HCT116 (cell line): ENCODE measurements around the gene PRM1. TPM values are rescaled to one million over a fixed set of nuclear protein-coding genes. Genes with fewer than 3 reads are reported as not detected.

Source experiments
- ATAC-seq: fragments of 200-7000 bp; cut with Tn5 transposase; 2 replicates; pipeline ENCODE4 v1.9.1; 2020; ENCODE audit warnings: mild to moderate bottlenecking, moderate library complexity
- BruUV-seq: library from RNA; stranded (reverse); fragments of 400-500 nt; replicated peaks from 2 replicates; lab custom pipeline; 2021; lab: Mats Ljungman, UMichigan
- CTCF ChIA-PET: fragments of 300-600 bp; sonication (Branson Sonifier 250); formaldehyde crosslinking; loops from one replicate; lab custom pipeline; 2021; ENCODE audit warnings: antibody characterized with exemption; lab: Charles Lee
- POLR2A ChIA-PET: fragments of 300-600, 350-600 bp; sonication (Branson Sonifier 250); formaldehyde crosslinking; loops from one replicate; lab custom pipeline; 2021; ENCODE audit warnings: antibody characterized with exemption; lab: Charles Lee
- RAD21 ChIA-PET, 2 experiments: fragments of 300-600 bp; sonication (Branson Sonifier 250); formaldehyde crosslinking; loops; one replicate each; lab custom pipeline; 2023; ENCODE audit warnings: low total read pairs in 2 of 2; ENCODE audit not compliant: uncharacterized antibody in 2 of 2, unreplicated experiment in 2 of 2, low non-redundant PET in 1 of 2; lab: Charles Lee
- DNase-seq: peaks from one replicate; pipeline ENCODE4 v3.0.0-alpha.2; 2010; ENCODE audit warnings: low read depth, low spot score
- H2AFZ ChIP-seq: fragments of 200-600 bp; shearing (Covaris generic), sonication (generic); 2 replicates; pipeline ENCODE4 v1.6.1; 2017; ENCODE audit warnings: low read depth, mixed run types, mixed read lengths, antibody characterized with exemption, low read length; ENCODE audit not compliant: poor library complexity, severe bottlenecking
- H3K27ac ChIP-seq: 2 replicates; pipeline ENCODE4 v1.5.1; 2012; ENCODE audit warnings: low read depth, low read length
- H3K27me3 ChIP-seq: fragments of 200-600 bp; sonication (generic); 2 replicates; pipeline ENCODE4 v1.6.1; 2016; ENCODE audit warnings: mixed run types, low read length, mixed read lengths; ENCODE audit not compliant: insufficient read depth
- H3K36me3 ChIP-seq, 2 experiments: fragments of 200-500 bp in 1 of 2; fragments of 200-600 bp in 1 of 2; sonication (Bioruptor generic) in 1 of 2; sonication (generic) in 1 of 2; 2 replicates each; pipeline versions ENCODE4 v1.5.1 to v1.6.1; 2014 to 2016; ENCODE audit warnings: low read length in 2 of 2, inconsistent platforms in 1 of 2, mixed read lengths in 1 of 2, mixed run types in 1 of 2; ENCODE audit not compliant: insufficient read depth in 2 of 2, control insufficient read depth in 1 of 2
- H3K4me1 ChIP-seq, 2 experiments: fragments of 200-600 bp in 1 of 2; sonication (generic) in 1 of 2; 2 replicates each; pipeline versions ENCODE4 v1.5.1 to v1.6.1; 2012 to 2017; ENCODE audit warnings: low read length in 2 of 2, inconsistent platforms in 1 of 2, mild to moderate bottlenecking in 1 of 2, mixed read lengths in 1 of 2, mixed run types in 1 of 2, moderate library complexity in 1 of 2; ENCODE audit not compliant: insufficient read depth in 2 of 2, control insufficient read depth in 1 of 2
- H3K4me2 ChIP-seq: fragments of 200-600 bp; sonication (generic); 2 replicates; pipeline ENCODE4 v1.6.1; 2017; ENCODE audit warnings: mixed run types, low read length, mixed read lengths
- H3K4me3 ChIP-seq, 2 experiments: fragments of 200-600 bp in 1 of 2; sonication (generic) in 1 of 2; replicated peaks in 1 of 2; 2 replicates each; pipeline ENCODE4 v1.5.1; 2011 to 2016; ENCODE audit warnings: low read length in 2 of 2, control low read depth in 1 of 2, low read depth in 1 of 2, mild to moderate bottlenecking in 1 of 2, mixed read lengths in 1 of 2, mixed run types in 1 of 2
- H3K79me2 ChIP-seq: fragments of 200-600 bp; sonication (generic); 2 replicates; pipeline ENCODE4 v1.6.1; 2017; ENCODE audit warnings: mild to moderate bottlenecking, mixed run types, low read length, moderate library complexity, mixed read lengths; ENCODE audit not compliant: insufficient read depth
- H3K9ac ChIP-seq: fragments of 200-600 bp; sonication (generic); 2 replicates; pipeline ENCODE4 v1.6.1; 2016; ENCODE audit warnings: low read length, mixed read lengths
- H3K9me2 ChIP-seq: fragments of 200-600 bp; sonication (generic), shearing (Covaris generic); 2 replicates; pipeline ENCODE4 v1.6.1; 2017; ENCODE audit warnings: mixed run types, mild to moderate bottlenecking, moderate library complexity; ENCODE audit not compliant: insufficient read depth
- H3K9me3 ChIP-seq, 2 experiments: fragments of 200-500 bp in 1 of 2; fragments of 200-600 bp in 1 of 2; sonication (Bioruptor generic) in 1 of 2; sonication (generic) in 1 of 2; 2 replicates each; pipeline ENCODE4 v1.6.1; 2014 to 2017; ENCODE audit warnings: low read length in 2 of 2, mixed read lengths in 2 of 2, inconsistent platforms in 1 of 2, low read depth in 1 of 2, mild to moderate bottlenecking in 1 of 2, mixed run types in 1 of 2, moderate library complexity in 1 of 2; ENCODE audit not compliant: control insufficient read depth in 1 of 2, insufficient read depth in 1 of 2
- H4K20me1 ChIP-seq: fragments of 200-600 bp; sonication (generic), shearing (Covaris generic); 2 replicates; pipeline ENCODE4 v1.6.1; 2017; ENCODE audit warnings: mixed run types, mild to moderate bottlenecking, moderate library complexity; ENCODE audit not compliant: insufficient read depth
- CEBPB ChIP-seq: IDR thresholded peaks from 2 replicates; pipeline ENCODE4 v1.6.1; 2012; ENCODE audit warnings: low read depth
- EGR1 ChIP-seq: IDR thresholded peaks from 2 replicates; pipeline ENCODE4 v1.6.1; 2012; ENCODE audit warnings: low read depth
- ELF1 ChIP-seq: IDR thresholded peaks from 2 replicates; pipeline ENCODE4 v1.6.1; 2012; ENCODE audit warnings: low read depth, borderline replicate concordance
- EZH2 ChIP-seq: fragments of 200-600 bp; sonication (generic); IDR thresholded peaks from 2 replicates; pipeline ENCODE4 v1.6.1; 2017; ENCODE audit warnings: antibody characterized with exemption, mixed run types
- FOSL1 ChIP-seq: IDR thresholded peaks from 2 replicates; pipeline ENCODE4 v1.6.1; 2012; ENCODE audit warnings: low read depth
- REST ChIP-seq: IDR thresholded peaks from 2 replicates; pipeline ENCODE4 v1.6.1; 2012; ENCODE audit warnings: low read depth
- SRF ChIP-seq: IDR thresholded peaks from 2 replicates; pipeline ENCODE4 v1.6.1; 2012; ENCODE audit warnings: low read depth
- ZBTB33 ChIP-seq: IDR thresholded peaks from 2 replicates; pipeline ENCODE4 v1.6.1; 2011; ENCODE audit warnings: mild to moderate bottlenecking, low read length, moderate library complexity; ENCODE audit not compliant: insufficient replicate concordance; ENCODE audit errors: extremely low read depth
- intact Hi-C: fragments of 100-400 bp; cut with micrococcal nuclease; formaldehyde crosslinking; loops from 2 replicates; pipeline ENCODE4 v1.10.0; 2022
- total RNA-seq: library from RNA; stranded (reverse); gene quantifications from one replicate; pipeline ENCODE4 v1.2.1, GENCODE V29; 2021; ENCODE audit not compliant: unreplicated experiment
- TF ChIP-seq, protein P1 (sequence below): IDR thresholded peaks from 2 replicates; pipeline ENCODE4 v1.6.1; 2012

PRM1 gene
- total RNA-seq, 1 experiment from 2014 or later: not detected

DNA sequence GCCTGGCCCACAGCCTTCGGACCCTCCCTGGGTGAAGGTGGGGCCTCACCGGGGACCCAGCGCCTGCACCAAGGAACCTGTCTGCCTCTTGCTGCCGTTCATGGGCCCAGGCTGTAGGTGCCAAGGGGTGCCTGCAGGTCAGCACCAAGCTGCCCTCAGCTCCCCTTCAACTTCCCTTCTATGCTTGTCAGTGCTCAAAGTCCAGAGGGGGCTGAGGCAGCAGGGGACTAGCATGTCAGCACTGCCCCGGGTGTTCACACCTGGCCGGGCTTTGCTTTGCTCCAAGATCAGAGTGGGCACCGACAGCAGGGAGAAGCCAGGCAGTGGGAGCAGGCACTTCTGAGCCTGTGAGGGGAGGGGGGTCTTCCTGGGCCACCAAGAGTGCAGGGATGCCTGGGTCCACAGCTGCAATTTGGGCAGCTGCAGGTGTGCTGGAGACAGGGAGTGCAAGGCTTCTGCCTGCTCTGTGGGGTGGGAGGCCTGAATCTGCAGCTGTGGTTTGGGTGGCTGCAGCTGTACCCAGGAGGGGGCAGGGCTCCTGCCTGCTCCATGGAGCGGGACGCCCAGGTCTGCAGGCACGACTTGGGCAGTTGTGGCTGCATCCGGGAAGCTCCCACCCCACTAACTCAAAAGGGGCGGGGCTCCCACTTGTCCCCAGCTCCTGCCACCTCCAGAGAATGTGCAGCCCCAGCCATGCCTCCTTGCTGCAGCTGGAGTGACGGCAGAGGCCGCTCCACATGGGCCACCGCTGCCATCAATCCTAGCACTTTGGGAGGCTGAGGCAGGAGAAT is 27.6 kb upstream of the PRM1 start (continued):
- TF ChIP-seq REST (no peak), CEBPB (no peak), EZH2 (no peak), EGR1 (no peak)
- TF ChIP-seq, protein P1, sequence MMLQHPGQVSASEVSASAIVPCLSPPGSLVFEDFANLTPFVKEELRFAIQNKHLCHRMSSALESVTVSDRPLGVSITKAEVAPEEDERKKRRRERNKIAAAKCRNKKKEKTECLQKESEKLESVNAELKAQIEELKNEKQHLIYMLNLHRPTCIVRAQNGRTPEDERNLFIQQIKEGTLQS: no peak

- ChIA-PET POLR2A (no interaction called here), RAD21 (no interaction called here), CTCF (no interaction called here)
- no peaks in the 10 kb centered on the region for H3K36me3 ChIP-seq
- H3K79me2 ChIP-seq: no peaks in the 10 kb centered on the region
- no peak overlapping the region for H3K4me2 ChIP-seq
- intact Hi-C loops: no loop called here
- H3K9ac ChIP-seq: no peak overlapping the region
- H2AFZ ChIP-seq: no peak overlapping the region
- no peak overlapping the region for H3K4me3 ChIP-seq
- ATAC-seq: no peak
- no peaks in the 10 kb centered on the region for H3K9me2 ChIP-seq
- peaks cover 10 to 13% of the 10 kb centered on the region in 2 experiments for H3K4me1 ChIP-seq
- no peak for DNase-seq
- no peaks in the 10 kb centered on the region for H3K9me3 ChIP-seq
- H4K20me1 ChIP-seq: no peaks in the 10 kb centered on the region
- H3K27me3 ChIP-seq: no peaks in the 10 kb centered on the region
- no TSS peak for BruUV-seq
- no peak overlapping the region for H3K27ac ChIP-seq
- TF ChIP-seq CEBPB (no peak), FOSL1 (no peak), ELF1 (no peak), REST (no peak), ZBTB33 (no peak), SRF (no peak)
Observed at GRCh38 chr16:11307639-11308492, 26.7 kb upstream of the PRM1 start.
